ENCODE data around the gene HRG. TPM values are rescaled to one million over a fixed set of nuclear protein-coding genes. Genes with fewer than 3 reads are reported as not detected.
"Not testable (repeated sequence)": the region's sequence is repeated elsewhere in the genome, so short reads cannot be mapped to it uniquely, and the experiment has no call there.

Gene HRG
- total RNA-seq, 1 experiment from 2014 or later, result not detected

- DNase-seq (ENCODE audit: low read depth, low spot score), result no peak
- in situ Hi-C loops (cut with HindIII; ENCODE audit: low pct_unique_long_range_greater_than_20kb, low sequenced_read_pairs), result no loop called here
These were observed 30.7 kb downstream of the HRG start for GRCh38 chr3:186696522-186696921.

GRCh38 chr3:186697510-186697909 is 31.7 kb downstream of the HRG start:
- in situ Hi-C loops (cut with HindIII; ENCODE audit: low pct_unique_long_range_greater_than_20kb, low sequenced_read_pairs), result no loop called here
- DNase-seq (ENCODE audit: low read depth, low spot score), result no peak

- in situ Hi-C loops (cut with HindIII; ENCODE audit: low pct_unique_long_range_greater_than_20kb, low sequenced_read_pairs), result no loop called here
- DNase-seq (ENCODE audit: low read depth, low spot score), result no peak
These were observed 34.5 kb downstream of the HRG start for GRCh38 chr3:186700267-186700666.

- in situ Hi-C loops (cut with HindIII; ENCODE audit: low pct_unique_long_range_greater_than_20kb, low sequenced_read_pairs); DNase-seq (ENCODE audit: low read depth, low spot score): not testable (repeated sequence)
These were observed 36.6 kb downstream of the HRG start for GRCh38 chr3:186702451-186702850.

GRCh38 chr3:186705882-186706780 is 40.3 kb downstream of the HRG start:
- no peak for DNase-seq (ENCODE audit: low read depth, low spot score)
- in situ Hi-C loops (cut with HindIII; ENCODE audit: low pct_unique_long_range_greater_than_20kb, low sequenced_read_pairs), result no loop called here

- in situ Hi-C loops (cut with HindIII; ENCODE audit: low pct_unique_long_range_greater_than_20kb, low sequenced_read_pairs), result no loop called here
- no peak for DNase-seq (ENCODE audit: low read depth, low spot score)
These were observed 43.3 kb downstream of the HRG start for GRCh38 chr3:186708983-186709679.

GRCh38 chr3:186710694-186711093 is 44.9 kb downstream of the HRG start:
- in situ Hi-C loops (cut with HindIII; ENCODE audit: low pct_unique_long_range_greater_than_20kb, low sequenced_read_pairs); DNase-seq (ENCODE audit: low read depth, low spot score): not testable (repeated sequence)

- DNase-seq (ENCODE audit: low read depth, low spot score), result no peak
- in situ Hi-C loops (cut with HindIII; ENCODE audit: low pct_unique_long_range_greater_than_20kb, low sequenced_read_pairs), result no loop called here
These were observed 47.7 kb downstream of the HRG start for GRCh38 chr3:186713499-186713898.

- in situ Hi-C loops (cut with HindIII; ENCODE audit: low pct_unique_long_range_greater_than_20kb, low sequenced_read_pairs), result no loop called here
- DNase-seq (ENCODE audit: low read depth, low spot score), result no peak
These were observed 51.2 kb downstream of the HRG start, which contains the start of gene KNG1 for GRCh38 chr3:186717039-186717457. Gene KNG1, plus strand, starts transcription at chr3:186717359. Its CDS starts 184 bp downstream, at chr3:186717543.

GRCh38 chr3:186719945-186720739 is 54.3 kb downstream of the HRG start:
- in situ Hi-C loops (cut with HindIII; ENCODE audit: low pct_unique_long_range_greater_than_20kb, low sequenced_read_pairs), result no loop called here
- no peak for DNase-seq (ENCODE audit: low read depth, low spot score)

- in situ Hi-C loops (cut with HindIII; ENCODE audit: low pct_unique_long_range_greater_than_20kb, low sequenced_read_pairs), result no loop called here
These were observed 56.6 kb downstream of the HRG start for GRCh38 chr3:186722457-186722856.

GRCh38 chr3:186724911-186725310 is 59.1 kb downstream of the HRG start:
- in situ Hi-C loops (cut with HindIII; ENCODE audit: low pct_unique_long_range_greater_than_20kb, low sequenced_read_pairs), result no loop called here
- DNase-seq (ENCODE audit: low read depth, low spot score), result no peak

More at GRCh38 chr3:186722457-186722856, 56.6 kb downstream of the HRG start:
- peak; percentile 74 for DNase-seq (ENCODE audit: low read depth, low spot score)

Small RNA genes lying within 50 kb of the gene (small RNA-seq; reads per million reads assigned to genes)
- gene RF00017, result 0 reads per million in 2 experiments

Other genes with a start within 250 kb of the HRG start
- 0.08 and 1.6 TPM in 2 replicates for gene CRYGS, start 121.6 kb upstream of the HRG start, total RNA-seq (2014; rRNA removed; shearing (Covaris generic))
- 17.1 and 18.5 TPM in 2 replicates for gene TBCCD1, start 98.7 kb upstream of the HRG start, total RNA-seq (2014; rRNA removed; shearing (Covaris generic))
- 153 and 164 TPM in 2 replicates for gene DNAJB11, start 95.3 kb upstream of the HRG start, total RNA-seq (2014; rRNA removed; shearing (Covaris generic))
- not detected in 2 replicates for gene AHSG, start 53.0 kb upstream of the HRG start, total RNA-seq (2014; rRNA removed; shearing (Covaris generic))
- gene FETUB, start 25.6 kb upstream of the HRG start, total RNA-seq (2014; rRNA removed; shearing (Covaris generic)), result not detected in 2 replicates
- gene KNG1, start 51.3 kb downstream of the HRG start, total RNA-seq (2014; rRNA removed; shearing (Covaris generic)), result not detected in 2 replicates
- 391 and 434 TPM in 2 replicates for gene EIF4A2, start 117.6 kb downstream of the HRG start, total RNA-seq (2014; rRNA removed; shearing (Covaris generic))
- gene RFC4, start 140.5 kb downstream of the HRG start, total RNA-seq (2014; rRNA removed; shearing (Covaris generic)), result 51.0 and 57.3 TPM in 2 replicates
- not detected in 2 replicates for gene ADIPOQ, start 176.7 kb downstream of the HRG start, total RNA-seq (2014; rRNA removed; shearing (Covaris generic))

All from SK-MEL-5 (cell line).